Measurements from ENCODE around the gene AGER. TPM values are rescaled to one million over a fixed set of nuclear protein-coding genes. Genes with fewer than 3 reads are reported as not detected.

Gene AGER
- total and polyA plus RNA-seq, 2 of the 4 experiments (the other 2 are of a cell fraction) = 0.18 to 4.2 TPM

- Histone ChIP-seq H2BK5ac (ENCODE audit: low read depth, low read length, poor library complexity, severe bottlenecking) (no peak overlapping the region), H2AK9ac (replicated peaks; ENCODE audit: low read depth, low read length, poor library complexity) (no peak overlapping the region), H2BK20ac (ENCODE audit: low read depth, low read length) (no peak overlapping the region), H4K5ac (ENCODE audit: low read depth, low read length) (no peak overlapping the region), H4K8ac (ENCODE audit: low read depth in 2 of 2, low read length in 2 of 2) (no peak overlapping the region), H3K14ac (replicated peaks; ENCODE audit: low read depth, low read length) (no peak overlapping the region), H3K23ac (ENCODE audit: low read depth, low read length) (no peak overlapping the region), H3K36me3 (ENCODE audit: control insufficient read depth, insufficient read depth, low read length) (peaks cover 53% of the 10 kb centered on the region), H4K91ac (ENCODE audit: insufficient read depth, low read depth, low read length) (no peak overlapping the region), H2BK15ac (ENCODE audit: low read depth, low read length) (no peak overlapping the region), H3K79me1 (ENCODE audit: low read depth in 1 of 2, low read length in 2 of 2) (peaks cover 14 to 38% of the 10 kb centered on the region in 2 experiments; a peak in 3 of 4 replicates), H3K4me1 (ENCODE audit: control insufficient read depth, insufficient read depth, low read length) (peaks cover 3% of the 10 kb centered on the region), H3K4me3 (ENCODE audit: insufficient read depth, low read depth, low read length) (no peak overlapping the region), H3K4ac (ENCODE audit: low read depth, low read length) (no peak overlapping the region), H3K27me3 (ENCODE audit: control insufficient read depth, insufficient read depth, low read length) (no peaks in the 10 kb centered on the region), H3K18ac (ENCODE audit: low read depth, low read length) (no peak overlapping the region), H3K56ac (ENCODE audit: extremely low read depth, insufficient read depth, low read length) (no peak overlapping the region), H2AK5ac (ENCODE audit: low read depth, low read length) (no peak overlapping the region), H4K20me1 (ENCODE audit: insufficient read depth, low read length) (no peaks in the 10 kb centered on the region), H3K9me1 (ENCODE audit: insufficient read depth, low read length) (peaks cover 21% of the 10 kb centered on the region), H2AFZ (replicated peaks; ENCODE audit: low read length, poor library complexity) (no peak overlapping the region), H3K4me2 (ENCODE audit: low read depth, low read length) (no peak overlapping the region), H3K27ac (ENCODE audit: insufficient read depth, low read length) (no peak overlapping the region), H3K9me3 (ENCODE audit: control insufficient read depth, insufficient read depth, low read length) (no peaks in the 10 kb centered on the region), H2BK120ac (ENCODE audit: low read depth, low read length) (no peak overlapping the region), H3K9ac (ENCODE audit: low read depth, low read length) (no peak overlapping the region)
- DNase-seq (peak; percentile 12), ATAC-seq (ENCODE audit: low read depth) (peak; percentile 49)
- no TSS peak for BruUV-seq (replicated peaks)
- WGBS, 2 experiments (ENCODE audit: extremely low coverage in 2 of 2, insufficient read length in 1 of 2) = 93% methylated on average over 5 of the region's 11 CpGs; no CpG with 5 or more reads in 1 of the 2 experiments
- intact Hi-C loops (cut with micrococcal nuclease) (no loop called here), in situ Hi-C loops (cut with MboI; ENCODE audit: low sequenced_read_pairs) (no loop called here), dilution Hi-C loops (cut with HindIII; ENCODE audit: low sequenced_read_pairs, unreplicated experiment) (no loop called here)
- TF ChIP-seq BHLHE40 (IDR thresholded peaks at IDR 0.05; ENCODE audit: low read depth, low read length) (no peak), MAZ (IDR thresholded peaks at IDR 0.05; ENCODE audit: borderline replicate concordance, low read depth, low read length) (no peak; the same call in 1 of the 2 replicates), SMC3 (IDR thresholded peaks at IDR 0.05; ENCODE audit: low read depth, low read length) (no peak), CTCF (conservative IDR thresholded peaks at IDR 0.05; ENCODE audit: low read depth, low read length) (no peak), CHD1 (IDR thresholded peaks at IDR 0.05; ENCODE audit: low read depth, low read length) (no peak), RFX5 (IDR thresholded peaks at IDR 0.05; ENCODE audit: low read depth, low read length) (no peak), MAFK (IDR thresholded peaks at IDR 0.05; ENCODE audit: low read depth, low read length) (no peak)
- ChIA-PET CTCF (no interaction called here), POLR2A (ENCODE audit: unreplicated experiment) (no interaction called here)
Measured at GRCh38 chr6:32168807-32169591, 15.1 kb downstream of the AGER start.

All from IMR-90 (cell line).